GM18511 (cell line): ENCODE results near the gene SLC2A8.

Source experiments
- ATAC-seq: cut with Tn5 transposase; IDR thresholded peaks from one replicate; pipeline ENCODE4 v1.9.1; 2021; ENCODE audit warnings: mild to moderate bottlenecking, moderate library complexity; ENCODE audit not compliant: unreplicated experiment

SLC2A8 gene

DNA sequence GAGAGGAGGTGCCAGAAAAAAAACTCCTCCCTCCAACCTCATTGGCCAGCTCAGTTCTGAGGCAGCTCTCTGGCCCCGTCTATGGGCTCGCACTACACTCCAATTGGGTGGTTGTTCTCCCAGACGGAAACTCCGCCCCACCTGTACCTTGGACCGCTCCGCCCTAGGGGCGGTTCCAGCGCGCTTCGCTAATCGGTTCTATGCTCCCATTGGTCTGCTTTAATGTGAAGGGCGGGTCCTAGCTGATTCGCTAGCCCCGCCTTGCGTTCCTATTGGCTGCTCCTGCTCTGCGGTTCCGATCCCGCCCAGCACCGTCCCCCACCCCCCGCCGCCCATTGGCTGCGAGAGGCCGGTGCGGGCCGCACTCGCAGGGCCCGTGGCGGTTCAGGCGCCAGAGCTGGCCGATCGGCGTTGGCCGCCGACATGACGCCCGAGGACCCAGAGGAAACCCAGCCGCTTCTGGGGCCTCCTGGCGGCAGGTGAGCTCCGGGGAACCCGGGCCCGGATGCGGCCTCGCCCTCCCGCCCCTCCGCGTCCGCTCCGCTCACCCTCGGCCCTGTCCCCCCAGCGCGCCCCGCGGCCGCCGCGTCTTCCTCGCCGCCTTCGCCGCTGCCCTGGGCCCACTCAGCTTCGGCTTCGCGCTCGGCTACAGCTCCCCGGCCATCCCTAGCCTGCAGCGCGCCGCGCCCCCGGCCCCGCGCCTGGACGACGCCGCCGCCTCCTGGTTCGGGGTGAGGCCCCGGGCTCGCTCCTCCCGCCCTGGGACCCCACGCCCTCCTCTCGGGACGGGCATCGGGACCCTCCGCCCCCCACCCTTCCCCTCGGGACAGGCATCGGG, at the start of gene SLC2A8:
TSS of gene SLC2A8 (plus strand) at position 362 of the 838 bp plus-strand sequence. CDS start at position 424, 62 bp downstream.
- ATAC-seq, result peak; percentile 96

DNA sequence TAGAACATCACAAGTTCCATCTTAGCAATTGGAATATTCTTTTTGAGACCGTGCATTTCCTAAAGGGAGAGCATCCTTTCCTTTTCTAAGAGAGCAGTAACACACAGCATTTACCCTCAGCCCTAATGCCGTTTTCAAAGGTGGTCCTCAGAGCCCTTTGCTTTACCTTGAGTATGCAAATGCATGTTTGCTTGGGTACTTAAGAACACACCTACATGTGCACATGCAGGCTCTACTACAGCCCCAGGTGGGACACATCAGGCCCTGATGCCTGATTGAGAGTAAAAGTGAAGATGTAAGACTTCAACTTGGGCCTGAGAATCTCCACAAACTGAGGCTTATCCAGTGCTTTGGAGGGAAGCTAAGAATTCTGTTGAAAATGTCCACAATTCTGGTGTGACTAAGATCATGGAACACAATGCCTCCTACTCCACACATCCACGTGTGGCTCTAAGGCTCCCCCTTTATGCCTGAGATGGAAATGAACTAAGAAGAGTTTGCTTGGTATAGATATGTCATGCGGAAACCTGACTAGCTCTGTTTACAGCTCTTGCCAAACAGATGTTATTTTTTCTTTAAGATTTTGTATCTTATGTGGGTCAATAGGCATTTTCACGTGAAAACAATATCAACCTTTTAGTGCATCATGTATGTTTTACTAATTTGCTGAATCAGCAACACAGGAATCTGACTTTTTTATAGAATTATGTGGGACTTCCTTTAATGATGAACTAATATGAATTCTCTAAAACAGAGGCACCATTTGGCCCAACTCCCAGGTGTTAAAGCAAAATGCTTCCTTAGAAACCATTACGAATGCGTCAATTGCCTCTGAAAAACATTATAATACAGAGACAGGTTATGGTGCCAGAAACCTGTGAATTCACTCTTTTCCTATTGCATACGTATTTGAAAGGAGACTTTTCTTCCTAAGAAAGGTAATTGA, 48.9 kb upstream of the SLC2A8 start:
- no peak for ATAC-seq

DNA sequence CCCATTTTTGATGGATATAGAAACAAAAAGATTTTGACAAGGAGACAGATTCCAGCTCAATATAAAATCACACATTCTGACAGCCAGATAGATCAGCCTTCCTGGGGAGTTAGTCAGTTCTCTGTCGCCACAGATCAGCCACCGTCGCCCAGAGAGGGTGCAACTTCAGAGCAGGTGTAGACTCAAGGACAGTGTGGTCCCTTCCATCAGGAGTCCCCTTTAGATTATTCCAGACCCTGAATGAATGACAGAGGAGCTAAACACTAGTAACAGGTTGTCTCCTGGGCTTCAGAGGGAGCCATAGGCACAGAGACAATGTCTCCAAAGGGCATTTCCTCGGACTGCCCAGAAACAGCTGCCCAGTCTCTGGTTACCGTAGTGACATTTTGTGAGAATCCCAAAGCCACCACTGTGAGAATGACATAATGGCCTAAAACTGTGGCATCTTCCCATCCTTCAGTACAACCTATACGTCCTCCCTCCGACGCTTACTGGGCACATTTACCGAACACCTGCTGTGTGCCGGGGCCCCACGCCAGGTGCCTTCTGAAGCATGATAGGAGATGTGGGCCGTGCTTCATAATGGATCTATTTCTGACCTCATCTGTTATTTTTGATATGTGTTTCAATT, 47.4 kb upstream of the SLC2A8 start:
- no peak for ATAC-seq

- no peak for ATAC-seq
Measured at GRCh38 chr9:127351182-127352166, 45.5 kb upstream of the SLC2A8 start.

DNA sequence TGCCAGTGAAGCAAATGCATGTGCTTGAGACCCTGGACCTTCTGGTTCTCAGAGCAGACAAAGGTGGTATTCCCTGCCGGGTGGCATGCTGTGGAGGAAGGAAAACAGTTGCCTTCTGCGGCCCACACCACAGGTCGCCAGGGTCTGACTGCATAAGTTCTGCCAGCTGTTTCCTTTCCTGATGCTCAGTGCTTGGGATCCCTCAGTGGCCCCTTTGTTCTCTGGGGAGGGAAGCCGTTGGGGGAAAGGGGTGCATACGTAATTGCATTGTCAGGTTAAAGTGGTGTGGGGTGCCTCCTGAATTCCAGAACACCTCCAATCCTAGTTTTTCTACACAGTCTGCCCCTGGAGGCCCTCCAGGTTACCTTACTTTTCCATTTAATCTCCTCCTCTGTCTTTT, 43.1 kb upstream of the SLC2A8 start:
- ATAC-seq, result no peak

GRCh38 chr9:127356906-127357305, 40.1 kb upstream of the SLC2A8 start:
- ATAC-seq, result no peak

DNA sequence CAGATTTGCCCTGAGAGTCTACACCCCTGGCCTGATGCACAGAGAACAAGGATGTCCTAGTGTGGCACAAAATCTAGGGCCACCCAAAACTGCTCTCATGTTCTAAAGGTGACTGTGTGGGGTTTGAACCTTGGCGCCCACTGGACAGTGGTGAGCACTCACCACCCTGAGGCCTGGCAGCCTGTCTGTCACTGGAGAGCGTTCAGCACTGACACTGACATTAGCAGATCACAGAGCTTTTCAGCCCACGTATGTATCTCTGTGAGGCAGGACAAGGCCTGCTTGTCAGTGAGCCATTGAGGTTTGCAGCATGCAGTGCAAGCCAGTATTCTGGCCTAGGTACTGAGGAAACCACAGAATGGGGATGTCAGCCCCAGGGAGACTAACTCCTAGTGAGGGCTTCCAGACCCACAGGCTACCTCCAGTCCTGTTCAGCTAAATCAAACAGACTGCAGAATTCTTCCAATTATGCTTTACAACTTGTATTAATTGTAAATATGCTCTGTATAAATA, 38.9 kb upstream of the SLC2A8 start:
- no peak for ATAC-seq

GRCh38 chr9:127358770-127359169, 38.2 kb upstream of the SLC2A8 start:
- no peak for ATAC-seq

GRCh38 chr9:127360250-127360649, 36.7 kb upstream of the SLC2A8 start:
- ATAC-seq, result no peak

GRCh38 chr9:127360829-127361228, 36.1 kb upstream of the SLC2A8 start:
- ATAC-seq, result no peak

DNA sequence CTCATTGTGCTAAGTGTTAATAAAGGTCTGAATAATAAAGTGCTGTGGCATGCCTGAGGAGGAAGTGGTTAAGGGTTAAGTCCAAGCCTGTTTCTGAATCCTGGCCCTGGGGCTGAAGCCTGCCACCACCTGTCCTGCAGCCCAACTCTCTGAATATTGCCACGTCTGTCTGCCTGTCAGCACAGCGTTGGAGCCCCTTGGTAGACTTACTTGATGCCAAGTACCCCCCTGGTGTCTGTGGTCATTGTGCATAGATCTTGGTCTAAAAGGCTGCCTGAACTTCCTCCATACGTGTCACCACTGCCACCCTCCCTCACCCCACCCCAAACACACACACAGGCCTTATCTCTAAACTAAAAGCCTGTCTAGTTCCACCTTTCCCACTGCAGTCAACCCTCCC, 35.4 kb upstream of the SLC2A8 start:
- no peak for ATAC-seq

DNA sequence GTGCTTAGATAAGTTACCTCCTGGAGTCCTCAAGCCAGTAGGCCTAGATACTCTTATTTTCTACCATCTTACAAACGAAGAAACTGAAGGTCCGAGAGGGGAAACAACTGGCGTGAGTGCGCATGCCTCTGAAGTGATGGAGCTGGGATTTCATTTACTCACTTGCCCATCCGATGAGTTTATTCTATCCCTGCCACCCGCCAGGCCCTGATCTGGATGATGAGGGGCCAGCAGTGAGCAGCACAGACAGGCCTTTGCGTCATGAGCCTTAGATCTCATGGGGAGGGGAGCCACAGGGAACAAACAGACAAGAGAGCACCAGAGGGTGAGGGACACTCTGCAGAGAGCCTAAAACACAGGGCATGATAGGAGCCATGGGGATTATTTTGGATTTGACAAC, 34.1 kb upstream of the SLC2A8 start:
- ATAC-seq, result no peak

DNA sequence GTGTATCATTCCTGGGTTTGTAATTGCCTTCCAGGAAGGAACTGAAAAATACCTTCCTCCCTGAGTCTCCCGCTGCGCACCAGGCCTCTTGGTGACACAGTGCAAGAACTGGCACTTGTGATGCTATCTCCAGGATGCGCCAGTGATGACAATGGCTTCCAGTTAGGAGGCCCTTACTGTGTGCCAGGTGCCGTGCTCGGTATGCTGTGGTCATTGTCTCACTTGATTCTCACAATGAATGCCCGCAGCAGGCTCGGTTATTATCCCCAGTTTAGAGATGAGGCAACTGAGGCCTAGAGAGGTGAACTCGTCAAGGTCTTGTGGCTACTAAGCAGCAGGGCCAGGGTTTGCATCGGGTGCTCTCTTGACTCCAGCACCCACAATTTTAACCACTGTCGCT, 31.5 kb upstream of the SLC2A8 start:
- no peak for ATAC-seq

DNA sequence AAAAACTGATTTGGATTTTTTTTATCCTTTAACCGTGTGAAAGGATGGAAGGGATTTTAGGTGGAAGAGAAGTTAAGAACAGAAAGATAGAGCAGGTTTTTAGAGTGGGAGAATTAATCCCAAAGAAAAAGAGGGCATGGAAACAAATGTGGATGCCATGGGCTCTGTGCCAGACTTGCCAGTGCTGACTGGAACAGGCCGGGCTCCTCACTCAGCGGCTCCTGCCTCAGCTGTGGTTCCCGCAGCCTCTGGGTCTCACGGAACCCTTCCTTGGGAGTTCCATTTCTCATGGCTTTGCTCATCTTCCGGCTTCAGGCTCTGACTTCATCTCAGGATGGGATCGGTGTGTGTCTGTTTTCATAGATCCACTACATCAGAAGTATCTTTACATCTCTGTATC, 30.4 kb upstream of the SLC2A8 start:
- ATAC-seq, result no peak

- no peak for ATAC-seq
Measured at GRCh38 chr9:127368852-127369402, 28.0 kb upstream of the SLC2A8 start.

- no peak for ATAC-seq
Measured at GRCh38 chr9:127369428-127369827, 27.5 kb upstream of the SLC2A8 start.

DNA sequence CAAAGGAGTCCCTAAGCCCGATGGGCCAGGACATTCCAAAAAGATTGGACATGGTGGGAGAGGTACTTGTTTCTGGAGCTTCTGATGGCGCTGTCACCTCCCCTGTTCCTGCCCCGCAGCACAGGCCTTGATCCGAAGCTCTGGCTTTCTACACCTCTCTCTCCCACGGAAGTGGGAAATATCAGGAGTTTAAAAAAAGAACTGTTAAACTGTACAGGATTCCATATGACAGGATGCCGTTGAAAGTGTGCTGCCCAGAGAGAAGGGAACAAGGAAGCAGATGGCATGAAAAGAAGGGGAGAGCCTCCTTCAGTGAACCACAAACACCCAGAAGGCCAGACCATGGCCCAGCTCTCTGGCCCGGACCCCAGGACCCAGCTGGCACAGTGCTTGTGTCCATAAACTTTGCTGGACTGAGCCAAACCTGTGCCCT, 26.8 kb upstream of the SLC2A8 start:
- ATAC-seq, result no peak

DNA sequence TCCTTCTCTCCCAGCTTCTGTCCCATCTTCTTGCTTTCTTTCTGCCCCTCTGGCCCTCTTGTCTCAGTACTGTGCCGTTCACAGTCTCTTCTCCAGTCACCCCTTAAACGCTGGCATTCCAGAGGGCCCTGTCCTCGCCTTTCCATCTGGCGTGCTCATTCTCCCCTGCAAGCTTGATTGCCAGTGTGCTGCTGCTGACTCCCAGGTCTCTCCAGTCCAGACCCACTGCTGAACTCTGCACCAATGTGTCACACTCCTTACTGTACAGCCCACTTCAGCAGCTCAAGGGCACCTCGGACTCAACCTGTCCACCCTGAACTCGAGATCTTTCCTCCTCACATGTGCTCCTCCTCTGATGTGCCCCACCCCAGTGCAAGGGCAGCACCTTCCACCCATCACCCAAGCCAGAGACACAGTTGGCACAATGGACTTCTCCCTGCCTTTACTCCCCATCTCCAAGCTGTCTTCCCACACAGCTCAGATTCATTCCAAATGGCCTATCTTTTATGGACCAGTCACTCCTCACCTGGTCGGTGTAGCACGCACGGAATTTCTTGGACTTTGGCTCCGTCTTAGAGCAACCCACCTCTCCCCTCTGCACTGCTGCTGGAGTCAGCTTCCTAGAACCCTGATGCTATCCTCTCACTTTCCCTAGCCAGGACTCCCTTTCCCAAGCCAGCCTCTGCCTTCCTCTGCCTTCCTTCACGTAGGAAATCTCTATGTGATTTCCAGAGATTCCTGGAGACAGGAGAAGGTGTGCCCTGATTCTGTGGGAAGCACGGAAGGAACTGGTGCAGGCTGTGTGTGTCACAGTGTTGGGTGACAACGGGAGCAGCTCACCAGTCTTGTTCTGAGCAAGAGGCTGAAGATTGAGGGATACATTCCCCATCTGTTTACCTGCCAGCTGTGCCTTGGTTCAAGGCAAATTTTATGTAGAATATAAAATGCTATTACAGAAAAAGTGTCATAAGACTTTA, 26.0 kb upstream of the SLC2A8 start:
- no peak for ATAC-seq
